Activated naive CD4-positive, alpha-beta T cell treated with anti-CD3 and anti-CD28 coated beads for 36 hours (primary cell): ENCODE data around the gene OR1N1. TPM values are rescaled to one million over a fixed set of nuclear protein-coding genes. Genes with fewer than 3 reads are reported as not detected.
"Not testable (repeated sequence)": the region's sequence is repeated elsewhere in the genome, so short reads cannot be mapped to it uniquely, and the experiment has no call there.

Experiments used
- CTCF ChIA-PET: fragments of 350-600 bp; sonication (Branson Sonifier 250); formaldehyde crosslinking; loops from one replicate; lab custom pipeline; 2021; ENCODE audit warnings: antibody characterized with exemption; lab: Charles Lee
- DNase-seq: peaks from one replicate; pipeline ENCODE4 v3.0.0-alpha.2; 2020
- H3K27ac Mint-ChIP-seq: one replicate; pipeline ENCODE4 v1.8.0; 2021; ENCODE audit warnings: mild to moderate bottlenecking, mixed read lengths
- H3K27me3 Mint-ChIP-seq: one replicate; pipeline ENCODE4 v1.8.0; 2021; ENCODE audit warnings: low read depth, mixed read lengths
- H3K36me3 Mint-ChIP-seq: one replicate; pipeline ENCODE4 v1.8.0; 2021; ENCODE audit warnings: low read depth, mixed read lengths
- H3K4me1 Mint-ChIP-seq: one replicate; pipeline ENCODE4 v1.8.0; 2021; ENCODE audit warnings: low read depth, mixed read lengths
- H3K4me3 Mint-ChIP-seq: one replicate; pipeline ENCODE4 v1.8.0; 2021; ENCODE audit warnings: mild to moderate bottlenecking, moderate library complexity, mixed read lengths
- H3K9me3 Mint-ChIP-seq: one replicate; pipeline ENCODE4 v1.8.0; 2021; ENCODE audit warnings: mixed read lengths
- intact Hi-C: fragments of 100-400 bp; cut with micrococcal nuclease; formaldehyde crosslinking; loops from one replicate; pipeline ENCODE4 v1.15.1; 2023
- total RNA-seq, 2 experiments: library from RNA; stranded (reverse); gene quantifications; one replicate each; pipeline ENCODE4 v1.2.3, GENCODE V29; 2021

Gene OR1N1, protein sequence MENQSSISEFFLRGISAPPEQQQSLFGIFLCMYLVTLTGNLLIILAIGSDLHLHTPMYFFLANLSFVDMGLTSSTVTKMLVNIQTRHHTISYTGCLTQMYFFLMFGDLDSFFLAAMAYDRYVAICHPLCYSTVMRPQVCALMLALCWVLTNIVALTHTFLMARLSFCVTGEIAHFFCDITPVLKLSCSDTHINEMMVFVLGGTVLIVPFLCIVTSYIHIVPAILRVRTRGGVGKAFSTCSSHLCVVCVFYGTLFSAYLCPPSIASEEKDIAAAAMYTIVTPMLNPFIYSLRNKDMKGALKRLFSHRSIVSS
- total RNA-seq = not detected

- DNase-seq = no peak
These were observed at the start of gene OR1N1 for GRCh38 chr9:122527193-122527592. OR1N1 (minus strand) TSS chr9:122527293; CDS start chr9:122527293, 0 bp downstream.

GRCh38 chr9:122572456-122572855 lies 45.4 kb upstream of the OR1N1 start:
- intact Hi-C loops = no loop called here
- peaks cover 4% of the 10 kb centered on the region for H3K27me3 Mint-ChIP-seq
- H3K9me3 Mint-ChIP-seq = no peaks in the 10 kb centered on the region
- H3K4me1 Mint-ChIP-seq = peaks cover 8% of the 10 kb centered on the region
- H3K27ac Mint-ChIP-seq = no peak overlapping the region
- no peak overlapping the region for H3K4me3 Mint-ChIP-seq
- CTCF ChIA-PET = no interaction called here
- DNase-seq = no peak
- no peaks in the 10 kb centered on the region for H3K36me3 Mint-ChIP-seq

More at GRCh38 chr9:122527193-122527592, at the start of gene OR1N1:
- CTCF ChIA-PET = interaction anchor here (0.8 kb wide), 1 partner anchor 28 kb away, joined by 3 read pairs; no protein-coding TSS in a partner anchor
- no peak within 1 kb of the TSS for H3K4me3 Mint-ChIP-seq
- intact Hi-C loops = no loop called here
- H3K4me1 Mint-ChIP-seq = no peaks in the 10 kb centered on the region
- no peaks in the 10 kb centered on the region for H3K36me3 Mint-ChIP-seq
- H3K9me3 Mint-ChIP-seq = no peaks in the 10 kb centered on the region
- no peak within 1 kb of the TSS for H3K27ac Mint-ChIP-seq
- peaks cover 9% of the 10 kb centered on the region for H3K27me3 Mint-ChIP-seq

DNA sequence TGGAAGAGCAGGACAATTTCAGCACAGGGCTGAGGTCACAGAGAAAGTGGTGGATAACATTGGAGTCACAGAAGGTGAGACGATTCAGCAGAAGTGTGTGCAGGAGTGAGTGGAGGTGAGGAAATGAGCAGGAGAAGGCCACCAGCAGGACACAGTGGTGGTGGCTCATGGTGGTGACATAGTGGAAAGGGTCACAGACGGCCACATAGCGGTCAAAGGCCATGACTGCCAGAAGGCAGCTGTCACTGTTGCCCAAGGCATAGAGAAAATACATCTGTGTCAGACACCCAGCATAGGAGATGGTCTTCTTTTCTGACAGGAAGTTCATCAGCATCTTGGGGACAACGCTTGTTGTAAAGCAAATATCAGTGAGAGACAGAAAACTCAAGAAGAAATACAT lies 40.8 kb upstream of the OR1N1 start:
- intact Hi-C loops = no loop called here
- no peaks in the 10 kb centered on the region for H3K9me3 Mint-ChIP-seq
- CTCF ChIA-PET = no interaction called here
- peaks cover 21% of the 10 kb centered on the region for H3K27me3 Mint-ChIP-seq
- H3K4me3 Mint-ChIP-seq = no peak overlapping the region
- no peaks in the 10 kb centered on the region for H3K36me3 Mint-ChIP-seq
- no peak overlapping the region for H3K27ac Mint-ChIP-seq
- DNase-seq = no peak
- peaks cover 7% of the 10 kb centered on the region for H3K4me1 Mint-ChIP-seq

GRCh38 chr9:122562134-122562760 lies 35.2 kb upstream of the OR1N1 start:
- Mint-ChIP-seq H3K4me1 (no peaks in the 10 kb centered on the region), H3K27me3 (peaks cover 27% of the 10 kb centered on the region), H3K27ac (no peak overlapping the region), H3K36me3 (no peaks in the 10 kb centered on the region), H3K4me3 (no peak overlapping the region), H3K9me3 (peaks cover 12% of the 10 kb centered on the region)
- CTCF ChIA-PET = interaction anchor here (1.1 kb wide), 1 partner anchor 22 kb away, joined by 3 read pairs; no protein-coding TSS in a partner anchor
- DNase-seq = no peak
- intact Hi-C loops = no loop called here

DNA sequence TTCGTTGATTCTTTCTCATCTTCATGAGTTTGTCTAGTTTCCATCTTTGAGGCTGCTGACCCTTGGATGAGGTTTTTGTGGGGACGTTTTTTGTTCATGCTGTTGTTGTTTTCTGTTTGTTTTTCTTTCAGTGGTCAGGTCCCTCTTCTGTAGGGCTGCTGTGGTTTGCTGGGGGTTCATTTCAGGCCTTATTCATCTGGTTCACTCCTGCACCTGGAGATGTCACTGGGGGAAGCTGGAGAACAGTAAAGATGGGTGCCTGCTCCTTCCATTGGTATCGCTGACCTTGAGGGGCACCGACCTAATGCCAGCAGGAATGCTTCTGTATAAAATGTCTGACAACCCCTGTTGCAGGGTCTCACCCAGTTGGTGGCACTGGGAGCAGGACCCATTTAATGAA lies 34.4 kb upstream of the OR1N1 start:
- intact Hi-C loops = no loop called here
- Mint-ChIP-seq H3K36me3 (no peaks in the 10 kb centered on the region), H3K9me3 (peaks cover 12% of the 10 kb centered on the region), H3K27me3 (peaks cover 27% of the 10 kb centered on the region), H3K4me3 (no peak overlapping the region), H3K27ac (no peak overlapping the region), H3K4me1 (no peaks in the 10 kb centered on the region)
- CTCF ChIA-PET = no interaction called here
- DNase-seq = no peak

GRCh38 chr9:122552812-122553211 lies 25.7 kb upstream of the OR1N1 start, which contains the start of gene OR1N2:
OR1N2 (plus strand) TSS chr9:122553112; CDS start chr9:122553212, 100 bp downstream.
- Mint-ChIP-seq H3K4me3 (no peak within 1 kb of the TSS), H3K4me1 (no peaks in the 10 kb centered on the region), H3K27me3 (peaks cover 15% of the 10 kb centered on the region), H3K9me3 (peaks cover 5% of the 10 kb centered on the region), H3K27ac (no peak within 1 kb of the TSS), H3K36me3 (no peaks in the 10 kb centered on the region)
- no peak for DNase-seq
- intact Hi-C loops = no loop called here
- CTCF ChIA-PET = no interaction called here

GRCh38 chr9:122551371-122551770 lies 24.3 kb upstream of the OR1N1 start:
- H3K36me3 Mint-ChIP-seq = no peaks in the 10 kb centered on the region
- CTCF ChIA-PET = interaction anchor here (0.6 kb wide), 1 partner anchor 262 kb away, joined by 5 read pairs; no protein-coding TSS in a partner anchor
- H3K9me3 Mint-ChIP-seq = peaks cover 5% of the 10 kb centered on the region
- no peak for DNase-seq
- H3K27me3 Mint-ChIP-seq = peaks cover 13% of the 10 kb centered on the region
- H3K4me3 Mint-ChIP-seq = no peak overlapping the region
- intact Hi-C loops = no loop called here
- H3K27ac Mint-ChIP-seq = no peak overlapping the region
- no peaks in the 10 kb centered on the region for H3K4me1 Mint-ChIP-seq

GRCh38 chr9:122546196-122546595 lies 19.1 kb upstream of the OR1N1 start:
- CTCF ChIA-PET = no interaction called here
- no peaks in the 10 kb centered on the region for H3K4me1 Mint-ChIP-seq
- H3K27me3 Mint-ChIP-seq = peaks cover 15% of the 10 kb centered on the region
- H3K27ac Mint-ChIP-seq = no peak overlapping the region
- H3K36me3 Mint-ChIP-seq = no peaks in the 10 kb centered on the region
- no peak overlapping the region for H3K4me3 Mint-ChIP-seq
- no peak for DNase-seq
- H3K9me3 Mint-ChIP-seq = peaks cover 5% of the 10 kb centered on the region
- intact Hi-C loops = no loop called here

GRCh38 chr9:122538757-122539156 lies 11.7 kb upstream of the OR1N1 start:
- CTCF ChIA-PET = no interaction called here
- DNase-seq = no peak
- H3K9me3 Mint-ChIP-seq = peaks cover 3% of the 10 kb centered on the region
- peaks cover 4% of the 10 kb centered on the region for H3K27me3 Mint-ChIP-seq
- H3K4me1 Mint-ChIP-seq = no peaks in the 10 kb centered on the region
- no peak overlapping the region for H3K27ac Mint-ChIP-seq
- no peak overlapping the region for H3K4me3 Mint-ChIP-seq
- no peaks in the 10 kb centered on the region for H3K36me3 Mint-ChIP-seq
- intact Hi-C loops = no loop called here

DNA sequence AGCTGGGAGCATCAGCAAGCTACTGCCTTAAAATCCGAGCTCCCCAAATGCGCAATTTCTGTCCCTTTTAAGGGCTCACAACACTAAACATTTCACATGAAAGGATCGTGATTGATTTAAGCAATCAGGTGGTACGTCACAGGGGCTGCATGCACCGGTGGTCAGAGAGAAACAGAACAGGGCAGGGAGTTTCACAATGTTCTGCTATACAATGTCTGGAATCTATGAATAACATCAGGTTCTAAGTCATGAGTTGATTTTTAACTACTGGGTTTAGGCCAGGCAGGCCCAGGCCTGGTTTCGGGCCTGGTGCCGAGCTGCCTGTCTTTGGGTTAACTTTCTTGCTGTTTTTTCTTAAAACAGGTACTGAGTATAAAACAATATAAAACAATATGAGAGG lies 10.0 kb upstream of the OR1N1 start:
- H3K4me1 Mint-ChIP-seq = not testable (repeated sequence)

DNA sequence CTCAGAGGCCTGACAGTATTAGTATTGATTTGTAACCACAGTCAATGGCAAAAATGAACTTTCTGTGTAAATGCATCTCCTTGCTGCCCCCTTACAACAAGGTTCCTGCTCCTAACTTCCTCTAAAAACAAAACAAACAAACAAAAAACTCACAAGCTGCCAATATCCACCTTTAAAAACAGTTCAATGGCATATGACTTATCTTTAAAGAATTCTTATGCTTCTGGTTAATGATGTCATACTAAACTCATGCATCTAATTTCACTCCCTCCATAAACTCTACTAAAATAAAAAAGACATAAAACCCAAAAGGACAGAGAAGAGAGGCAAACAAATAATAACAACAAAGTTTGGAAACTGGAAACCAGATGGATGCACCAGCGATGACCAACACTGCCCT lies 9.0 kb upstream of the OR1N1 start:
- CTCF ChIA-PET = no interaction called here
- Mint-ChIP-seq H3K4me3 (no peak overlapping the region), H3K9me3 (peaks cover 3% of the 10 kb centered on the region), H3K27me3 (no peaks in the 10 kb centered on the region), H3K36me3 (no peaks in the 10 kb centered on the region), H3K4me1 (no peaks in the 10 kb centered on the region), H3K27ac (no peak overlapping the region)
- DNase-seq = no peak
- intact Hi-C loops = no loop called here

More for the DNA sequence above, 10.0 kb upstream of the OR1N1 start:
- H3K4me3 Mint-ChIP-seq, H3K27me3 Mint-ChIP-seq, DNase-seq, H3K9me3 Mint-ChIP-seq, H3K36me3 Mint-ChIP-seq, intact Hi-C loops, H3K27ac Mint-ChIP-seq, CTCF ChIA-PET: not testable (repeated sequence)

- H3K4me1 Mint-ChIP-seq, intact Hi-C loops, H3K9me3 Mint-ChIP-seq, DNase-seq, H3K36me3 Mint-ChIP-seq, H3K27me3 Mint-ChIP-seq, CTCF ChIA-PET, H3K4me3 Mint-ChIP-seq, H3K27ac Mint-ChIP-seq: not testable (repeated sequence)
These were observed 4.1 kb upstream of the OR1N1 start for GRCh38 chr9:122531157-122531556.

GRCh38 chr9:122526602-122527001 lies 491 bp downstream of the OR1N1 start:
- Mint-ChIP-seq H3K27ac (no peak overlapping the region), H3K9me3 (no peaks in the 10 kb centered on the region), H3K27me3 (peaks cover 13% of the 10 kb centered on the region), H3K4me3 (no peak overlapping the region), H3K4me1 (no peaks in the 10 kb centered on the region), H3K36me3 (no peaks in the 10 kb centered on the region)
- no peak for DNase-seq
- intact Hi-C loops = no loop called here
- CTCF ChIA-PET = no interaction called here
